Adrenal gland (tissue), 5 donors: ENCODE results near the gene CNOT6.

Source experiments
- POLR2A ChIP-seq, 2 donors: fragments of 450-650 bp; IDR thresholded peaks; one replicate each; pipeline ENCODE4 v1.6.1; 2017; ENCODE audit warnings: antibody characterized with exemption in 2 of 2, mild to moderate bottlenecking in 2 of 2, moderate library complexity in 1 of 2
- TF ChIP-seq, protein P1 (sequence below), 6 experiments: fragments of 450-650 bp in 4 of 6; fragments of 200-600 bp in 2 of 6; sonication (generic) in 1 of 6; IDR thresholded peaks; 1 replicate in 5 of 6; 2 replicates in 1 of 6; pipeline versions ENCODE4 v1.5.1 to v1.8.0; 2016 to 2021; ENCODE audit warnings: antibody characterized with exemption in 6 of 6, mild to moderate bottlenecking in 2 of 6, moderate library complexity in 1 of 6
- donor health status: DM: no; HTN: no; CAD: no.

GRCh38 chr5:180586870-180587269 is 92.7 kb downstream of the CNOT6 start:
- TF ChIP-seq, protein P1, sequence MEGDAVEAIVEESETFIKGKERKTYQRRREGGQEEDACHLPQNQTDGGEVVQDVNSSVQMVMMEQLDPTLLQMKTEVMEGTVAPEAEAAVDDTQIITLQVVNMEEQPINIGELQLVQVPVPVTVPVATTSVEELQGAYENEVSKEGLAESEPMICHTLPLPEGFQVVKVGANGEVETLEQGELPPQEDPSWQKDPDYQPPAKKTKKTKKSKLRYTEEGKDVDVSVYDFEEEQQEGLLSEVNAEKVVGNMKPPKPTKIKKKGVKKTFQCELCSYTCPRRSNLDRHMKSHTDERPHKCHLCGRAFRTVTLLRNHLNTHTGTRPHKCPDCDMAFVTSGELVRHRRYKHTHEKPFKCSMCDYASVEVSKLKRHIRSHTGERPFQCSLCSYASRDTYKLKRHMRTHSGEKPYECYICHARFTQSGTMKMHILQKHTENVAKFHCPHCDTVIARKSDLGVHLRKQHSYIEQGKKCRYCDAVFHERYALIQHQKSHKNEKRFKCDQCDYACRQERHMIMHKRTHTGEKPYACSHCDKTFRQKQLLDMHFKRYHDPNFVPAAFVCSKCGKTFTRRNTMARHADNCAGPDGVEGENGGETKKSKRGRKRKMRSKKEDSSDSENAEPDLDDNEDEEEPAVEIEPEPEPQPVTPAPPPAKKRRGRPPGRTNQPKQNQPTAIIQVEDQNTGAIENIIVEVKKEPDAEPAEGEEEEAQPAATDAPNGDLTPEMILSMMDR (IDR thresholded peaks at IDR 0.05) = no peak
- no peak for TF ChIP-seq POLR2A (IDR thresholded peaks at IDR 0.05)
